ENCODE measurements around the gene UCKL1.
"Not testable (repeated sequence)": the region's sequence is repeated elsewhere in the genome, so short reads cannot be mapped to it uniquely, and the experiment has no call there.

UCKL1 gene

DNA sequence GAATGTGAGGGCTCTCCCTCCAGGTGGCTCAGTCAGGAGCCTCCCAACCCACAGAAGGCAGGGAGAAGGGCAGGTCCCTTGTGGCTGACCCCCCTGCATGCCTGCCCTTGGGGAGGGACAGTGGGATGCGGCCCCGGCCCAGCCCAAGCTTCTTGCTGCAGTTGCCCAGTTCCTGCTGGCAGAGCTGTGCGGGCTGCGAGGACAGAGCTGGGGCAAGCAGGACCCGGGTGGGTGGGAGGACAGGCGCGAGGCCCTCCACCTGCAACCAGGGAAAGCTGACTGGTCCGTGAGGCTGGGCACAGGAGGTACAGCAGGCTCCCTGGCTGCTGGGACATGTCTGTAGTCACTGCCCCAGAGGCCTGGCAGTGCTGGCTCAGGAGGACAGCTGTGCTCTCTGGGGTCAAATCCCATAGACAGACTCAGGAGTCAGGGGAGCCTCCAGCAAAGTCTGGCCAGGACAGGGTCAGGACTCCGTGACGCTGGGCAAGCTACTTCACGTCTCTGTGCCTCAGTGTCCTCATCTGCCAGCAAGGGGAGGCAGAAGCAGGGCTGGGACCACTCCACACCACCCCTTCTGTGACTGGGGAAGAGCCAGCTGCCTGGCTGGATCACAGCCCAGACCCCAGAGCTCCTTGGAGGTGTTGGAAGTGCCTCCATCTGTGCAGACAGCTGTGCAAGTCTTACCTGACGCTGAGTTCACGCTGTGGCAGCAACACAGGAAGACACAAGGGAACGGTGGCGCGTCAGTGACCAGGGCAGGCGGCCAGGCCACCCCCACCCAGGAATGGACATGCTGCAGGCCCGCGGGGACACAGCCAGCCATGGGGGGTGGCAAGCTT, 13.0 kb downstream of the UCKL1 start:
- DNase-seq = no peak

- DNase-seq = no peak
These were observed 13.8 kb downstream of the UCKL1 start for GRCh38 chr20:63942250-63942951.

DNA sequence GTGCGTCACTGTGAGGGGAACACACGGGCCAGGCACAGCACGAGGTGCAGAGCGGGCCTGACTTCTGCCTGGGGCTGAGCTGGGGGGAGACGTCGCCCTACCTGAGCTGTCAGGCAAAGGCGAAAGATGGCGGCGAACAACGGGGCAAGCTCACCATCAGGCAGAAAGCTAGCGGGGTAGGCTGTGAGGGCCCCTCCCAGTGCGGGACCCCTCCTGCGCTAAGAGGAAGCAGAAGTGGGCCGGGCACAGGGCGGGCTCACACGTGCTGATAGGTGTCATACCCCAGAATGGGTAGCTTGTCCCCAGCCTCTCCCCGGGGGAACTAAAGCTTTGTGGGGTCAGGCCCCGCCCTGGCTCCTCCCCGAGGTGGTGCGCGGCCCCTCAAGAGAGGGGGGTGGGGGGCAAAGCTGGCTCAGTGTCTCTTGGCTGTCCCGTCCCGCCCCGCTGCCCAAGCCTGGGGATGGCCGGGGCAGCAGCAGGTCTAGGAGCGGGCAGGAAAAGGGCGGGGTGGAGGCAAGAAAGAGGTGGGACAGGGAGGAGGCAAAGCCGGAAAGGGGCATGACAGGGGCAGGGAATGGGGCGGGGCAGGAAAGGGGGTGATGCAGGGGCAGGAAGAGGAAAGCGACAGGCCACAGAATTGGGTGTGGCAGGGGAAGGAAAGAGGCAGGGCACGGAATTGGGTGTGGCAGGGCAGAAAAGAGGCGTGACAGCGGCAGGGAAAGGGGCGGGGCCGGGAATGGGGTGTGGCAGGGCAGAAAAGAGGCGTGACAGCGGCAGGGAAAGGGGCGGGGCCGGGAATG, 14.7 kb downstream of the UCKL1 start:
- peak; percentile 46 to 55 for DNase-seq

DNA sequence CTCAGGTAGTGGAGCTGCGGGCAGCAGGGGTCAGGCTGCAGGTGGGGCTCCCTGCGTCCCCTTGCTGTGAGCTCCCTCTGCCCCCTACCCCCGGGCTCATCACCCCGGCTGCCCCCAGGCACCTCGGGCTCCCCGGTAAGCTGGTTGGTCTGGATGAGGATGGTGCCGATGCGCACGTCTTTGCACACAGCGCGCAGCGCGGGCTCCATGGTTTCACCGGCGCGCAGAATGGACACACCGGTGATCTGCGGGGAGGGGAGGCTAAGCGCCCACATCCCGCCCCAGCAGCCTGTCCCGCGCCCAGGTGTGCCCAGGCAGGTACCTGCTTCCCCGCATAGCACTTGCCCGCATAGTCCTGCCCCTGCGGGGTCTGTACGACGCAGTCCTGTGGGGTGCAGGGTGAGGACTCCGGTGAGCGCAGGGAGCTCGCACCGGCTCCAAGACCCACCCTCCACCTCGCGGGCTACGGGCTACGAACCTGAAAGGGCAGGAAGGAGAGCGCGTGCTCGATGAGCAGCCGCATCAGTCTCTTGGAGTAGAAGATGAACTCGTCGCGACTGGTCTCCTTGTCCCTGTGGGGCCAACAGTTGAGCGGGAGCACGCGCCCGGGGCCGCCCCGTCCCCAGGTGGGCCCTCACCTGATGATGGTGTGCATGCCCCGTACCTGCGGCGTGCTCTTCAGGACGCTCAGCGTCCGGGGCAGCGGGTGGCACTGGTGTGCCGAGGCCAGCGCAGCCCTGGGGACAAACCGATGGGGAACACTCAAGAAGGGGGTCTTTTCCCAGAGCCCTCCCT, 15.5 kb downstream of the UCKL1 start:
- DNase-seq = no peak

- no peak for DNase-seq
These were observed 16.1 kb downstream of the UCKL1 start for GRCh38 chr20:63940071-63940471.

DNA sequence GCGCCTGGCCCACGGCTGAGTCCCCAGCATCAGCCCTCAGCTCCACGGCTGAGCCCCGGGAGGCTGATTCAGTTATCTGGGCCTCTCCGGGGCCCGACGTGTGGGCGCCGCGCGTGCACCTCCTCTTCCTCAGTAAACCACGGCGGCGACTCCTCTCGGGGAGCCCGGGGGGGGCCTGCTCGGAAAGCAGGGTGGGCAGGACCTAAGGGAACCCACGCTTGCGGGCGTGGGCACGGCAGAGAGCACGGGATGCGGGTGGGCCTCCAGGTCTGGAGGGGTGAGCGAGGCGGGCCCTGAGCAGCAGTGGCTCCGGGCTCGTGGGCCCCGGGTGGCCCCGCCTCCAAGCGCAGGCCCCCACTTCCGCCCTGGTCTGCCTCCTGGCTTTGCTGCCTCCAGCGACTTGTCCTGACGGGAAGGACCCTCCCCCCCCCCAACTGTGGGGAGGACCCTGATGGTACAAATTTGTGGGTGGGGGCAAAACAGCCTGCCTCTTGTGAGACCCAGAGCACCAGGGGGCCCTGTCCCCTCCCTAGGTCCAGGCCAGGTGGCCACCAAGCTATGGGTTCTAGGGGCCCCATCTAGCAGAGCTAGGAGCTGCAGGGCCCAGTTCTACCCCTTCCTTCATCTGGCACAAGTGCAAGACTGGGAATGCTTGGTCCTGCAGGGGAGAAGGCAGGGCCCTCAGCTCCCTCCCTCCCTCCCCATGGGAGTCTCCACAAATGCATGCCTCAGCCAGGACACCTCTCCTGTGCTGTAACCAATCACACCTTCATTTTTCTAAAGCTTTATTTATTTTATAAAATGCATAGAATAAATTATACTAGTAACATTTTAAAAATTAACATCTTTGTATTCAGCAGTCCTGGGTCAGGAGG, 16.9 kb downstream of the UCKL1 start:
- DNase-seq = peak in 1 of 2 experiments; percentile 46

- no peak for DNase-seq
These were observed 18.6 kb downstream of the UCKL1 start for GRCh38 chr20:63937596-63937995.

DNA sequence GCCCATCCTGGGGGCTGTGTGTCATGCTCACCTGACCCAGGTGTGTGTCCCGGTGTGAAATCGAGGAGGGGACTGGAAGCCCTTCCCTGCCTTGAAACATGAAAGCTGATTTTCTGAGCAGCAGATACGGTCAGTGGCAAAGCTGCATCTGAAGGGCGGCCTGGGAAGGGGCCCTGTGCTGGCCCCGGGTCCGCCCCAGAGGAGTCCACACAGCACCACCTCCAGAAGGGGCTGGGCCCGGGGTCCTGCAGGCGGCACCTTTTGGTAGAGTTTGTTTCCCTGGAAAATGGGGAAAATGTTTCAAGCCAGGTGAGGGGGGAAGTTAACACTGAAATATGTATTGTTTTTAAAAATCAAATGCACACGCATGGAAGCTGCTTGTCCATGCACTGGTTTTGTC, 20.8 kb downstream of the UCKL1 start:
- DNase-seq = no peak

DNA sequence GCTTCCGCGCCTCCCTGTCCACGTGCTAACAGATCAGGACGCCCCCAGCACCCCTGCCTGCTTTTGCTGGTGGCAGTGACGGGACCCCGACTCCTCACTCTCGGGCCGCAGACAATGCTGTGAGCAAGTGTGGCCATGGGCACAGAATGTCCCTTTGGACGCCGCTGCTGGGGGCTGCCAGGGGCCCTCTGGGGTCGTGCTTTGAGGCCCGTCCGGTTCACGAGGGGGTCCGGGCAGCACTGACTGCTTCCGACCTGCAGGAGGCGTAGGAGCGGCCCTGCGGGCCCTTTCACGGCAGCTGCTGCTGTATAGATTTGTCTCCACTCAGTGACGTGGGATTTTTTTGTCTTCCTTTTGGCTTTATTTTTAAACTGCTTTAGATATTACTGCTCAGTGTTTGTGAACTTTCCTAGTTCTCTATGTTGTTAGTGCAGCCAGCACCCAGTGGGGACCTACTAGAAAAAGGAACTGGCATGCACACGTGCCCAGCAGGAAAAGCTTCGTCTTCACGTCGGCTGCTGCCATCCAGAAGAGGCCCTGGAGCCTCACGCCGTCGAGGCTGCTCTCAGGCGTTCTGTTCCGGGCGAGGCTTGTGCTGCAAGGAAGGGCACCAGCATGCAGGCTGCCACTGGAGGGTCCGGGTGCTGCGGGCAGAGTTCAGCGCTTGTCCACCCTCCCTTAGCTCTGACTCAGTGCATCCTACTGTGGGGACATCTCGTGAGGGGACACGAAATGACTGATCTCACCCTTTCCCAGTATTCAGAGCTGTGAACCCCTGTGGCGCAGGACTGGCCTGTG, 21.7 kb downstream of the UCKL1 start:
- DNase-seq = no peak

DNA sequence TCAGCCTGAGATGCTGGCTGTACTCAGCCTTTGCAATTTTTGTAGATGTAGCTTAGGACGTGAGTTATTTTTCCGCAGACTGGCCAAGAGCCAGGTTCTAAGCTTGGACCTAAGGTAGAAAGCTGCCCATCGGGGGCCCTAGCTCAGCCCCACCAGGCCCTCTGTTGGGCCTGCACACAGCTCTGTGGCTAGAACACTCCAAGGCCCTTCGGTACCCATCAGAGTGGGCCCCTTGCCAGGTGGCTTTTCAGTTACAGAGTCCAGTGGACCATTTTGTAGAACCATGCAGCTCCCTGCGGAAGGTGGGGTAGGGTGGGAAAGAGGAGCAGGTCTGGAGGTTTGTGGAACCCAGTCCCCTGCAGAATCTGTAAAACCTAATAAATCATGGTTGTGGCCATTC, 22.6 kb downstream of the UCKL1 start:
- no peak for DNase-seq

DNA sequence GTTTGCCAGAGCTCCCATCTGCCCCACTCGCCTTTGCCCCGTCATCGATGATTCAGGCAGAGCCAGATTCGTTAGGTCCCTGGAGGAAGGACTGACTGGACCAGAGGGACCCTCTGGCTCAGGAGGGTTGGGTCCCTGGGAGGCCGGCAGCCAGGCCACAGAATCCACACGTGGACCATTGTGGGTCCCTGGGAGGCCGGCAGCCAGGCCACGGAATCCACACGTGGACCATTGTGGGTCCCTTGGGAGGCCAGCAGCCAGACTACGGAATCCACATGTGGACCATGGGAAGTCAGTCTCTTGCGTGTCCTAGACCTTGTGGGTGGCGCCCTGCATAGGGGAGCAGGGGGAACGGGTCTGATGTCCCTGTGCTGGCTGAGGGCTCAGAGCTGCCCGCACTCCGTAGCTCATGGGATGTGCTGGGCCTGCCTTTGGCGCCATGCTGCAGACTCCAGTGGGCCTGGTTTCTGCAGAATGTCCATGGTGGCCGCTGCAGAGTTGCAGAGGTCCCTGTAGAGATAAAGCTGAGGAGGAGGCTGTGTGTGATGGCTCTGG, 23.5 kb downstream of the UCKL1 start:
- no peak for DNase-seq

DNA sequence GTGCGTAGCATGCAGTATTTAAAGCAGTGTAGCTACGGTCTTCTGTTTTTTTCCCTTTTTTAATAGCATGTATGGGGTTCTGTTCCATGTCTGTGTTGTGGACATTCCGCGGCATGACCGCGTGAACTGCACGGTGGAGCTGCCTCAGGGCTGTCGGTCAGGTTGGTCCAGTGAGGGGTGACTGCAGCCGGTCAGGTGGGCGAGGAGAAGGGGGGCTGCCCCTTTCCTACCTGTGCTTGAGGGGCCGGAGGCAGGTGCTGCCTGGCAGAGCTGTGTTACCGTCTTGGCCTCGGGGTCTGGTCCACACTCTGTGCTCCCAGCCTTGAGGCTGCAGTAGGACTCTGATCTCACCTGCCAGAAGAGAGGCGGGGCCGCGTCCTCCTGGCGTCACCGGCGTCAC, 24.5 kb downstream of the UCKL1 start:
- DNase-seq = no peak

DNA sequence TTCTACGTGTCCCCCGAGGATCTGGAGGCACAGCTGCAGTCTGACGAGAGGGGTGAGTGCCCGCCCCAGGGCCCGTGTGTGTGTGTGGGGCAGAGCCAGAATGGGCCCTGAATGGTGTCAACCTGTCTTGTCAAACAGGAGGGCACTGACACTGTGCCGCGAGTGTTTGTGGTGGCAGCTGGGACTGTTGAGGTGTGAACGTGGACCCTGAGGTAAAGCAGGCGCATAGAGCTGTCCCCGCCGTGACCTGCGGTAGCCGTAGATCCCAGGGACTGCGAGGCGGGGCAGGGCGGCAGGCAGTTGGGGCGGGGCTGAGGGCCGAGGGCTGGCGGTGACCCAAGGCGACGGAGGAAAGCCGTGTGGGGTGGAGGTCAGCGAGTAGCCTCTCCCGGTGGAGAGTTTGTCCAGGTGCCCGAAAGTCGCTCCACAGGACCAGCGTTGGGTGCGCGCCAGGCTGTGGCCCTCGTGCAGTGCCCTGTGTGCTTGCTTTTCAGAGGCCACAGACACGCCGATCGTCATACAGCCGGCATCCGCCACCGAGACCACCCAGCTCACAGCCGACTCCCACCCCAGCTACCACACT, 25.2 kb downstream of the UCKL1 start:
- no peak for DNase-seq

DNA sequence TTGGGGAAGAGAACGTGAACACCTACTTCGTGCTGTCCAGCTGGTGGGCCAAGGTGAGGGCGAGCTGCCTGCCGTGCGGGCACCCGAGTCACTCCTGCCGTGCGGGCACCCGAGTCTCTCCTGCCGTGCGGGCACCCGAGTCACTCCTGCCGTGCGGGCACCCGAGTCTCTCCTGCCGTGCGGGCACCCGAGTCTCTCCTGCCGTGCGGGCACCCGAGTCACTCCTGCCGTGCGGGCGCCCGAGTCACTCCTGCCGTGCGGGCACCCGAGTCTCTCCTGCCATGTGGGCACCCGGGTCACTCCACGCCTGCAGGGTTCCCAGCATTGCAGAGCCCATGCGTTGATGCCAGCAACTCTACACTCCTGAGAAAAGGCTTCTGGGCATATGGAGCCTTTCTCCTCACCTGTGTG, 26.7 kb downstream of the UCKL1 start:
- not testable (repeated sequence) for DNase-seq

DNA sequence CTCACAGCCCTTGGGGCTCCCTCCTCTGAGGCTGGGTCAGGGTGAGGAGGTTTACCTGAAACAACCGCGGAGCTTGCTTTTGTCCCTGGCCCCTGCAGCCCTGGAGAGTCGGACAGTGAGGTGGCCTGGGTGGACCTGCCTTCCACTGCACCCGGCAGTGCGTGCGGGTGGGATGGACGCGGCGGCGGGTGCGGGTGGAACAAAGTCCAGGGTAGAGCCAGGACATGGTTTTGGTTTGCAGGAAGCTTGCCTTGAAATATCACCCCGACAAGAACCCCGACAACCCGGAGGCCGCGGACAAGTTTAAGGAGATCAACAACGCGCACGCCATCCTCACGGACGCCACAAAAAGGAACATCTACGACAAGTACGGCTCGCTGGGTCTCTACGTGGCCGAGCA, 27.1 kb downstream of the UCKL1 start:
- no peak for DNase-seq

DNA sequence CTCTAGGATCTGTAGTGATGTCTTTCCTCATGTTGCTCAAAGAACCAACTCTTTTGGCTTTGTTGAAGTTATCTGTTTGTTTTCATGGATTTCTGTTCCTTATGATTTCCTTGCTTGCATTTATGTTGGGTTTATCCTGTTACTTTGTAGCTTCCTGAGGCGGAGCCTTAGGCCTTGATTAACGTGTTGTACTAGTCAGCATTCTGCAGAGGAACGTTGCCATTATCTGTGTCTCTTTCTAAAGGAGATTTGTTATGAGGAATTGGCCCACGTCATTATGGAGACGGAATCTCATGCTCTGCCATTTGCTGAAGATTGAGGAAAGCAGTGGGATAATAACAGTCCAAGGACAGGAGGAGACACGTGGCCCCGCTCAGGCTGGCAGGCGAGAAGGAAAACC, 29.9 kb downstream of the UCKL1 start:
- no peak for DNase-seq

- DNase-seq = no peak
These were observed 32.0 kb downstream of the UCKL1 start for GRCh38 chr20:63924241-63924640.

GRCh38 chr20:63923651-63924050, 32.6 kb downstream of the UCKL1 start:
- no peak for DNase-seq

GRCh38 chr20:63920226-63920625, 36.0 kb downstream of the UCKL1 start:
- DNase-seq = no peak

- DNase-seq = no peak
These were observed 37.1 kb downstream of the UCKL1 start for GRCh38 chr20:63919130-63919529.

Data from stimulated activated CD4-positive, alpha-beta T cell treated with anti-CD3 and anti-CD28 coated beads, Interleukin-4, amount 100 ng/mL, for 4 hours (primary cell).